A549 (cell line): Measurements from ENCODE around the gene FUS. TPM values are rescaled to one million over a fixed set of nuclear protein-coding genes. Genes with fewer than 3 reads are reported as not detected.

Experiments
- ATAC-seq, 2 experiments: fragments of 200-7000 bp in 1 of 2; fragments of >200 bp in 1 of 2; cut with Nextera tagmentation in 1 of 2; cut with Tn5 transposase in 1 of 2; 3 replicates each; pipeline versions ENCODE4 v1.8.0 to v1.9.1; 2018 to 2020; ENCODE audit warnings: mild to moderate bottlenecking in 1 of 2, moderate library complexity in 1 of 2
- CTCF ChIA-PET: fragments of 300-600 bp; sonication (Branson Sonifier 250); formaldehyde crosslinking; extraction: SDS; loops from one replicate; lab custom pipeline; 2021; ENCODE audit warnings: antibody characterized with exemption, inconsistent platforms; lab: Yijun Ruan, JAX
- POLR2A ChIA-PET: fragments of 350-600 bp; formaldehyde crosslinking; extraction: SDS; loops from one replicate; lab custom pipeline; 2021; ENCODE audit warnings: antibody characterized with exemption, inconsistent platforms; lab: Yijun Ruan, JAX
- DNase-seq, 2 experiments: peaks; one replicate each; pipeline versions ENCODE4 v3.0.0 to v3.0.0-alpha.2; 2011 to 2016; ENCODE audit warnings: low read depth in 1 of 2, low spot score in 1 of 2
- FAIRE-seq: peaks from 2 replicates; lab custom pipeline; 2011; peaks lifted over from hg19 to GRCh38; lab: Jason Lieb, UNC
- H3K27ac ChIP-seq, 2 experiments: fragments of >200 bp; sonication (Bioruptor Twin); formaldehyde crosslinking; 3 replicates each; pipeline ENCODE4 v1.5.1; 2016 to 2017
- H3K4me1 ChIP-seq: fragments of >200 bp; sonication (Bioruptor Twin); formaldehyde crosslinking; 3 replicates; pipeline ENCODE4 v1.6.1; 2016
- H3K4me2 ChIP-seq: fragments of >200 bp; sonication (Bioruptor Twin); formaldehyde crosslinking; 3 replicates; pipeline ENCODE4 v1.6.1; 2016
- H3K4me3 ChIP-seq: fragments of >200 bp; sonication (Bioruptor Twin); formaldehyde crosslinking; 3 replicates; pipeline ENCODE4 v1.5.1; 2016
- H3K9me3 ChIP-seq: fragments of >200 bp; sonication (Bioruptor Twin); formaldehyde crosslinking; 3 replicates; pipeline ENCODE4 v1.6.1; 2016
- CHD2 ChIP-seq: fragments of 150-350 bp; IDR thresholded peaks from 2 replicates; pipeline ENCODE4 v1.6.1; 2014; ENCODE audit warnings: low read length; ENCODE audit not compliant: partially characterized antibody
- CHD4 ChIP-seq: fragments of 200-600 bp; sonication (generic); IDR thresholded peaks from 2 replicates; pipeline ENCODE4 v1.6.1; 2016; ENCODE audit warnings: antibody characterized with exemption, mild to moderate bottlenecking, borderline replicate concordance
- EHF ChIP-seq: fragments of 250-450 bp; sonication (Bioruptor Pico); IDR thresholded peaks from 2 replicates; pipeline ENCODE4 v1.5.0; 2020; ENCODE audit warnings: mild to moderate bottlenecking
- ELK1 ChIP-seq: fragments of 150-350 bp; IDR thresholded peaks from 2 replicates; pipeline ENCODE4 v1.6.1; 2014; ENCODE audit warnings: low read depth, mild to moderate bottlenecking, low read length
- FOSL2 ChIP-seq, 2 experiments: fragments of 450-650 bp in 1 of 2; fragments of >200 bp in 1 of 2; sonication (Bioruptor Twin) in 1 of 2; formaldehyde crosslinking; IDR thresholded peaks; 2 replicates each; pipeline versions ENCODE4 v1.5.0 to v1.6.1; 2016 to 2020; ENCODE audit warnings: mild to moderate bottlenecking in 1 of 2, moderate library complexity in 1 of 2
- FOXS1 ChIP-seq: fragments of 250-450 bp; sonication (Bioruptor Pico); IDR thresholded peaks from 2 replicates; pipeline ENCODE4 v1.5.0; 2020; ENCODE audit warnings: mild to moderate bottlenecking, moderate library complexity
- HOXB13 ChIP-seq: fragments of 250-450 bp; sonication (Bioruptor Pico); IDR thresholded peaks from 2 replicates; pipeline ENCODE4 v1.5.0; 2020; ENCODE audit warnings: low read depth, mild to moderate bottlenecking, moderate library complexity
- JUN ChIP-seq, 2 experiments: fragments of >200 bp; sonication (Bioruptor Twin); formaldehyde crosslinking; IDR thresholded peaks; 2 replicates in 1 of 2; 3 replicates in 1 of 2; pipeline ENCODE4 v1.6.1; 2016 to 2017
- KDM5A ChIP-seq: fragments of 200-600 bp; sonication (generic); IDR thresholded peaks from 2 replicates; pipeline ENCODE4 v1.6.1; 2016; ENCODE audit warnings: antibody characterized with exemption, mild to moderate bottlenecking
- MAX ChIP-seq: IDR thresholded peaks from 2 replicates; pipeline ENCODE4 v1.6.1; 2012
- NR3C1 ChIP-seq: fragments of >200 bp; sonication (Bioruptor Twin); formaldehyde crosslinking; IDR thresholded peaks from 3 replicates; pipeline ENCODE4 v1.6.1; 2017
- PBX3 ChIP-seq: IDR thresholded peaks from 2 replicates; pipeline ENCODE4 v1.6.1; 2012
- POLR2A ChIP-seq: IDR thresholded peaks from 2 replicates; pipeline ENCODE4 v1.6.1; 2012; ENCODE audit warnings: mild to moderate bottlenecking, low read length
- RAD21 ChIP-seq, 2 experiments: fragments of >200 bp in 1 of 2; sonication (Bioruptor Twin) in 1 of 2; formaldehyde crosslinking in 1 of 2; IDR thresholded peaks in 1 of 2; conservative IDR thresholded peaks in 1 of 2; 2 replicates in 1 of 2; 3 replicates in 1 of 2; pipeline ENCODE4 v1.6.1; 2012 to 2018; ENCODE audit warnings: inconsistent platforms in 1 of 2
- RARB ChIP-seq: fragments of 250-450 bp; sonication (Bioruptor Pico); IDR thresholded peaks from 2 replicates; pipeline ENCODE4 v1.8.0; 2021; ENCODE audit warnings: mild to moderate bottlenecking, moderate library complexity
- SMC3 ChIP-seq: fragments of >200 bp; sonication (Bioruptor Twin); formaldehyde crosslinking; IDR thresholded peaks from 3 replicates; pipeline ENCODE4 v1.6.1; 2018; ENCODE audit warnings: inconsistent platforms
- TP53 ChIP-seq: fragments of 250-450 bp; sonication (Bioruptor Pico); IDR thresholded peaks from 2 replicates; pipeline ENCODE4 v1.5.0; 2021; ENCODE audit warnings: mild to moderate bottlenecking, moderate library complexity
- ZC3H11A ChIP-seq: fragments of 450-650 bp; IDR thresholded peaks from 2 replicates; pipeline ENCODE4 v1.6.1; 2014; ENCODE audit warnings: antibody characterized with exemption, mild to moderate bottlenecking
- ZNF302 ChIP-seq: fragments of 250-450 bp; sonication (Bioruptor Pico); IDR thresholded peaks from 2 replicates; pipeline ENCODE4 v1.9.0; 2021; ENCODE audit warnings: inconsistent platforms, mild to moderate bottlenecking, moderate library complexity
- WGBS: methylation state at CpG from one replicate; pipeline ENCODE4 v1.1.6; 2017; ENCODE audit errors: missing lambda C conversion rate; 5-methylcytosine and 5-hydroxymethylcytosine counted together
- polyA plus RNA-seq, 4 experiments: library from polyadenylated mRNA; depleted of rRNA in 3 of 4; stranded (reverse); fragments of >200 nt; fragmentation: RNase III in 1 of 4; extraction: RNeasy Plus Mini Kit Qiagen cat#74134 plus additional on column Dnase treatment in 1 of 4; gene quantifications; 2 replicates in 3 of 4; 3 replicates in 1 of 4; pipeline ENCODE4 v1.2.3, GENCODE V29; 2011 to 2017
- TF ChIP-seq, protein P1 (sequence below): fragments of 250-450 bp; sonication (Bioruptor Pico); IDR thresholded peaks from 2 replicates; pipeline ENCODE4 v1.5.0; 2021; ENCODE audit warnings: mild to moderate bottlenecking, moderate library complexity, borderline replicate concordance
- TF ChIP-seq, protein P2 (sequence below): fragments of >200 bp; sonication (Bioruptor Twin); formaldehyde crosslinking; IDR thresholded peaks from 2 replicates; pipeline ENCODE4 v1.6.1; 2016

The FUS gene
- polyA plus RNA-seq, 2 of the 4 experiments (the other 2 are of a cell fraction) = 224 to 740 TPM

- ChIA-PET POLR2A (no interaction called here), CTCF (interaction anchor here (1.6 kb wide), 2 partner anchors 120 to 229 kb away, joined by 4 to 5 read pairs; partner anchors contain the start of gene ZNF843)
- DNase-seq = no peak
- no peak for ATAC-seq
- no peak overlapping the region for H3K27ac ChIP-seq
- H3K4me3 ChIP-seq = no peak overlapping the region
- 92% methylated on average over 1 of the region's 1 CpG for WGBS
- H3K9me3 ChIP-seq = no peaks in the 10 kb centered on the region
- H3K4me2 ChIP-seq = no peak overlapping the region
- no peak for TF ChIP-seq ELK1
- TF ChIP-seq, protein P1, sequence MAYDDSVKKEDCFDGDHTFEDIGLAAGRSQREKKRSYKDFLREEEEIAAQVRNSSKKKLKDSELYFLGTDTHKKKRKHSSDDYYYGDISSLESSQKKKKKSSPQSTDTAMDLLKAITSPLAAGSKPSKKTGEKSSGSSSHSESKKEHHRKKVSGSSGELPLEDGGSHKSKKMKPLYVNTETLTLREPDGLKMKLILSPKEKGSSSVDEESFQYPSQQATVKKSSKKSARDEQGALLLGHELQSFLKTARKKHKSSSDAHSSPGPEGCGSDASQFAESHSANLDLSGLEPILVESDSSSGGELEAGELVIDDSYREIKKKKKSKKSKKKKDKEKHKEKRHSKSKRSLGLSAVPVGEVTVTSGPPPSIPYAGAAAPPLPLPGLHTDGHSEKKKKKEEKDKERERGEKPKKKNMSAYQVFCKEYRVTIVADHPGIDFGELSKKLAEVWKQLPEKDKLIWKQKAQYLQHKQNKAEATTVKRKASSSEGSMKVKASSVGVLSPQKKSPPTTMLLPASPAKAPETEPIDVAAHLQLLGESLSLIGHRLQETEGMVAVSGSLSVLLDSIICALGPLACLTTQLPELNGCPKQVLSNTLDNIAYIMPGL = no peak
- no peak for TF ChIP-seq TP53 (CRISPR knock-in tag)
- no peak for FAIRE-seq
- peaks cover 5% of the 10 kb centered on the region; the same call in 2 of the 3 replicates for H3K4me1 ChIP-seq
Measured at GRCh38 chr16:31213342-31213741, 33.4 kb downstream of the FUS start.

GRCh38 chr16:31213877-31214707 lies 34.2 kb downstream of the FUS start, which contains the start of gene TRIM72:
TRIM72 (plus strand) TSS chr16:31214119; CDS start chr16:31214739, 620 bp downstream.
- Histone ChIP-seq H3K4me1 (peaks cover 5% of the 10 kb centered on the region; the same call in 2 of the 3 replicates), H3K27ac (peak within 1 kb of the TSS in 1 of 2 experiments; percentile 82; a peak in 3 of 6 replicates), H3K9me3 (no peaks in the 10 kb centered on the region), H3K4me2 (peak within 1 kb of the TSS; percentile 97), H3K4me3 (no peak within 1 kb of the TSS; the same call in 2 of the 3 replicates)
- FAIRE-seq (no peak), DNase-seq (no peak), ATAC-seq (no peak)
- 89% methylated on average over 24 of the region's 25 CpGs for WGBS
- POLR2A ChIA-PET = no interaction called here
- no peak for TF ChIP-seq JUN (IDR thresholded peaks at IDR 0.05)
- TF ChIP-seq EHF (CRISPR knock-in tag) = no peak
- TF ChIP-seq PBX3 = no peak
- no peak for TF ChIP-seq RARB (CRISPR knock-in tag)
- TF ChIP-seq HOXB13 (CRISPR knock-in tag) = no peak
- no peak for TF ChIP-seq CHD2
- TF ChIP-seq POLR2A = no peak
- no peak for TF ChIP-seq KDM5A
- no peak for TF ChIP-seq CHD4
- TF ChIP-seq, all 56 proteins: peak for 0
- CTCF ChIA-PET = interaction anchor here (1.0 to 1.6 kb wide), 3 partner anchors 119 to 228 kb away, joined by 3 to 5 read pairs (median 4); partner anchors contain the start of gene ZNF843

GRCh38 chr16:31214708-31215286 lies 34.9 kb downstream of the FUS start:
- H3K4me3 ChIP-seq = peak overlapping the region; percentile 53
- ATAC-seq (no peak), FAIRE-seq (no peak), DNase-seq (no peak)
- POLR2A ChIA-PET = interaction anchor here (0.6 to 1.1 kb wide), 2 partner anchors 35 to 73 kb away, joined by 4 read pairs; partner anchors contain the start of gene FUS
- peak overlapping the region; percentile 97 for H3K4me2 ChIP-seq
- peaks cover 5% of the 10 kb centered on the region; the same call in 2 of the 3 replicates for H3K4me1 ChIP-seq
- TF ChIP-seq ZNF302 (CRISPR knock-in tag) (no peak), FOSL2 (IDR thresholded peaks at IDR 0.05) (no peak), FOSL2 (CRISPR knock-in tag; IDR thresholded peaks at IDR 0.05) (no peak), NR3C1 (no peak), RAD21 (conservative IDR thresholded peaks at IDR 0.05 in 1 of 2, IDR thresholded peaks at IDR 0.05 in 1 of 2) (no peak), ZC3H11A (no peak), MAX (no peak), FOXS1 (CRISPR knock-in tag) (no peak), SMC3 (no peak)
- TF ChIP-seq, protein P2, sequence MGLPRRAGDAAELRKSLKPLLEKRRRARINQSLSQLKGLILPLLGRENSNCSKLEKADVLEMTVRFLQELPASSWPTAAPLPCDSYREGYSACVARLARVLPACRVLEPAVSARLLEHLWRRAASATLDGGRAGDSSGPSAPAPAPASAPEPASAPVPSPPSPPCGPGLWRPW = no peak
- WGBS = 95% methylated on average over 47 of the region's 58 CpGs
- CTCF ChIA-PET = interaction anchor here (1.0 to 1.6 kb wide), 3 partner anchors 72 to 170 kb away, joined by 3 to 4 read pairs (median 3); no protein-coding TSS in a partner anchor
- no peaks in the 10 kb centered on the region for H3K9me3 ChIP-seq
- peak overlapping the region in 1 of 2 experiments; percentile 82; a peak in 4 of 6 replicates for H3K27ac ChIP-seq
